Measurements from ENCODE around the gene GATM. TPM values are rescaled to one million over a fixed set of nuclear protein-coding genes. Genes with fewer than 3 reads are reported as not detected.

Gene GATM
- total RNA-seq (2013; cell fraction: nucleolus; rRNA removed) = 72.5 and 76.6 TPM in 2 replicates
- 71.2 and 75.6 TPM in 2 replicates for total RNA-seq (2014; rRNA removed)
- 39.2 and 41.3 TPM in 2 replicates for total RNA-seq (2014; rRNA removed; fragmentation: Illumina TruSeq; extraction: Trizol)
- total RNA-seq (2021) = 37.1 and 42.5 TPM in 2 replicates
- 36.9 TPM for polyA plus RNA-seq (2011; ENCODE audit: low read depth)
- 83.1 and 89.9 TPM in 2 replicates for polyA plus RNA-seq (2011; rRNA removed)
- polyA plus RNA-seq (2011; cell fraction: cytosol; rRNA removed) = 52.4 and 57.8 TPM in 2 replicates
- polyA plus RNA-seq (2011; cell fraction: nucleus; rRNA removed) = 33.5 and 44.4 TPM in 2 replicates
- polyA plus RNA-seq (2012) = 34.3 and 58.1 TPM in 2 replicates
- polyA plus RNA-seq (2014; fragmentation: Illumina TruSeq; extraction: Trizol) = 50.8 and 60.7 TPM in 2 replicates
- polyA plus RNA-seq (2014; fragmentation: Nextera tagmentation; extraction: Ambion mirVana) = 10 to 100 TPM; 11.7 to 17.6 TPM
- 63.8 and 65.6 TPM in 2 replicates for polyA plus RNA-seq (2014; rRNA removed)
- polyA plus RNA-seq (2016; fragmentation: Nextera tagmentation; extraction: Ambion mirVana) = 10 to 100 TPM; 22.8 to 23.1 TPM
- polyA minus RNA-seq (2011; rRNA and poly(A)+ RNA removed) = 44.1 and 51.5 TPM in 2 replicates
- polyA minus RNA-seq (2011; cell fraction: cytosol; rRNA and poly(A)+ RNA removed) = 17.6 and 18.3 TPM in 2 replicates
- 17.9 and 25.3 TPM in 2 replicates for polyA minus RNA-seq (2011; cell fraction: nucleus; rRNA and poly(A)+ RNA removed)
- Bru-seq, nascent RNA = percentile 77 among the genes with signal in this experiment
- percentile 74 among the genes with signal in this experiment for BruChase-seq, experiment 1, labeled RNA remaining after a 6-hour chase
- BruChase-seq, experiment 2, labeled RNA remaining after a 2-hour chase = percentile 65 among the genes with signal in this experiment
- long read RNA-seq, experiment 1, transcript GATM-201 (9 exons, 2,597 nt) = major isoform, 22 of 23 reads
- long read RNA-seq, experiment 1, partial matches to known transcripts = 0 of 23 reads
- long read RNA-seq, experiment 1, other reads (novel, unspliced or antisense) = 1 of 23 reads
- long read RNA-seq, experiment 2, transcript GATM-201 (9 exons, 2,597 nt) = major isoform, 101 of 170 reads
- long read RNA-seq, experiment 2, partial matches to known transcripts = 66 of 170 reads
- long read RNA-seq, experiment 2, other reads (novel, unspliced or antisense) = 3 of 170 reads

- DNase-seq (ENCODE audit: low read depth, low spot score) (peak; percentile 66), ATAC-seq (peak; percentile 91), FAIRE-seq (no peak)
- intact Hi-C loops (cut with micrococcal nuclease; ENCODE audit: unreplicated experiment) (loop anchor here (5.0 kb wide), 1 partner anchor 171 kb away; no protein-coding TSS in a partner anchor), in situ Hi-C loops (cut with MboI) (no loop called here)
- WGBS (ENCODE audit: insufficient coverage, insufficient replicate concordance, low lambda C conversion rate, missing lambda C conversion rate) = 1% methylated on average over 58 of the region's 87 CpGs
- Histone ChIP-seq H3K27me3 (replicated peaks in 1 of 2; ENCODE audit: control insufficient read depth in 2 of 2, insufficient read depth in 2 of 2, low read length in 1 of 2) (no peaks in the 10 kb centered on the region), H3K79me2 (ENCODE audit: control insufficient read depth, insufficient read depth, low read length) (peaks cover 7% of the 10 kb centered on the region), H3K4me1 (ENCODE audit: control insufficient read depth, insufficient read depth, low read length) (no peaks in the 10 kb centered on the region), H3K9ac (ENCODE audit: control insufficient read depth, insufficient read depth, low read length) (peak within 1 kb of the TSS; percentile 73), H3K27ac (ENCODE audit: control insufficient read depth, insufficient read depth) (peak within 1 kb of the TSS; percentile 64), H3K9me3 (replicated peaks; ENCODE audit: control insufficient read depth, insufficient read depth, low read length) (no peaks in the 10 kb centered on the region), H4K20me1 (ENCODE audit: control insufficient read depth, insufficient read depth) (no peaks in the 10 kb centered on the region), H3K4me3 (peak within 1 kb of the TSS; percentile 78), H3K4me2 (ENCODE audit: control insufficient read depth, insufficient read depth) (peak within 1 kb of the TSS; percentile 96), H2AFZ (ENCODE audit: control insufficient read depth, low read depth, low read length) (peak within 1 kb of the TSS; percentile 87), H3K36me3 (ENCODE audit: control insufficient read depth in 2 of 2, insufficient read depth in 2 of 2, low read length in 1 of 2) (no peaks in the 10 kb centered on the region)
- no TSS peak for BruUV-seq (replicated peaks)
- POLR2A ChIA-PET = interaction anchor here (1.9 to 3.3 kb wide), 3 partner anchors 9 to 14 kb away, joined by 5 to 17 read pairs (median 17); no protein-coding TSS in a partner anchor
- RAD21 ChIA-PET (ENCODE audit: unreplicated experiment) = interaction anchor here (1.4 to 2.7 kb wide), 5 partner anchors 13 to 37 kb away, joined by 3 to 12 read pairs (median 6); a partner anchor contains a TSS
- CTCF ChIA-PET = interaction anchor here (1.1 to 3.4 kb wide), 5 partner anchors 13 to 225 kb away, joined by 3 to 26 read pairs (median 4); a partner anchor contains a TSS
- SMC1A ChIA-PET (ENCODE audit: uncharacterized antibody, unreplicated experiment) = interaction anchor here (1.3 to 4.6 kb wide), 8 partner anchors 10 to 71 kb away, joined by 3 to 37 read pairs (median 6); a partner anchor contains a TSS
- TF ChIP-seq NFYB (IDR thresholded peaks at IDR 0.05; ENCODE audit: insufficient read depth, low read depth, low read length) (peak; percentile 94), YBX1 (IDR thresholded peaks at IDR 0.05) (no peak), HDAC6 (IDR thresholded peaks at IDR 0.05; ENCODE audit: unreplicated experiment) (peak; percentile 42), NKRF (conservative IDR thresholded peaks at IDR 0.05) (peak; percentile 65; the same call in 1 of the 2 replicates), IKZF2 (IDR thresholded peaks at IDR 0.05) (peak; percentile 4 to 41; a peak in 1 of 4 replicates), GATAD2B (conservative IDR thresholded peaks at IDR 0.05; ENCODE audit: low read depth) (peak; percentile 86; the same call in 1 of the 2 replicates), JUND (IDR thresholded peaks at IDR 0.05; ENCODE audit: low read depth, low read length) (0 out of 2 replicates have a peak, but pooled peaks have one; percentile 11), CBX3 (IDR thresholded peaks at IDR 0.05; ENCODE audit: borderline replicate concordance, low read depth) (no peak), BCLAF1 (IDR thresholded peaks at IDR 0.05) (no peak), ETV6 (conservative IDR thresholded peaks at IDR 0.05 in 1 of 2, IDR thresholded peaks at IDR 0.05 in 1 of 2; ENCODE audit: borderline replicate concordance in 1 of 2, low read depth in 1 of 2) (no peak), KDM1A (IDR thresholded peaks at IDR 0.05; ENCODE audit: borderline replicate concordance) (no peak), SP1 (IDR thresholded peaks at IDR 0.05; ENCODE audit: low read depth, low read length) (peak; percentile 32)
Observed at GRCh38 chr15:45378149-45378912, at the start of gene GATM. Gene GATM, minus strand, starts transcription at chr15:45378544. Its CDS starts 91 bp downstream, at chr15:45378453.

Measured in GM12878 (cell line).